OCI-LY1 (cell line): ENCODE data around the gene MARK3.

Experiments used
- H2AFZ ChIP-seq: fragments of 200-600 bp; sonication (generic), shearing (Covaris generic); 2 replicates; pipeline ENCODE4 v1.6.0; 2014; ENCODE audit warnings: antibody characterized with exemption, mild to moderate bottlenecking, low read length
- H3F3A ChIP-seq: fragments of 200-600 bp; sonication (generic), shearing (Covaris generic); 2 replicates; pipeline ENCODE4 v1.6.0; 2014; ENCODE audit warnings: mild to moderate bottlenecking, antibody characterized with exemption, low read length, moderate library complexity; ENCODE audit not compliant: insufficient read depth
- H3K27ac ChIP-seq: fragments of 200-600 bp; sonication (generic); 2 replicates; pipeline ENCODE4 v1.5.1; 2014; ENCODE audit warnings: low read length, mixed run types, mild to moderate bottlenecking, low read depth; ENCODE audit not compliant: poor library complexity, severe bottlenecking
- H3K27me3 ChIP-seq: fragments of 200-600 bp; sonication (generic); 2 replicates; pipeline ENCODE4 v1.6.0; 2014; ENCODE audit warnings: antibody characterized with exemption, mild to moderate bottlenecking, low read length, moderate library complexity; ENCODE audit not compliant: insufficient read depth
- H3K36me3 ChIP-seq: fragments of 200-600 bp; sonication (generic); 2 replicates; pipeline ENCODE4 v1.6.1; 2014; ENCODE audit warnings: mild to moderate bottlenecking, antibody characterized with exemption, low read length, moderate library complexity, mixed read lengths; ENCODE audit not compliant: insufficient read depth
- H3K4me1 ChIP-seq: fragments of 200-600 bp; sonication (generic); 2 replicates; pipeline ENCODE4 v1.5.1; 2014; ENCODE audit warnings: mild to moderate bottlenecking, low read length, moderate library complexity; ENCODE audit not compliant: insufficient read depth, severe bottlenecking
- H3K4me2 ChIP-seq: fragments of 200-600 bp; sonication (generic), shearing (Covaris generic); 2 replicates; pipeline ENCODE4 v1.6.1; 2014; ENCODE audit warnings: low read length
- H3K4me3 ChIP-seq: fragments of 200-600 bp; sonication (generic); 2 replicates; pipeline ENCODE4 v1.5.1; 2014; ENCODE audit warnings: low read length, low read depth, mild to moderate bottlenecking, mixed read lengths; ENCODE audit not compliant: poor library complexity, severe bottlenecking
- H3K79me2 ChIP-seq: fragments of 200-600 bp; shearing (Covaris generic); 2 replicates; pipeline ENCODE4 v1.6.1; 2016; ENCODE audit warnings: mixed run types, low read length, mixed read lengths; ENCODE audit not compliant: insufficient read depth
- H3K9ac ChIP-seq: fragments of 200-600 bp; sonication (generic), shearing (Covaris generic); 2 replicates; pipeline ENCODE4 v1.6.1; 2014; ENCODE audit warnings: mild to moderate bottlenecking, low read length, mixed read lengths
- H3K9me2 ChIP-seq: fragments of 200-600 bp; sonication (generic), shearing (Covaris generic); 2 replicates; pipeline ENCODE4 v1.6.1; 2014; ENCODE audit warnings: low read depth, mild to moderate bottlenecking, low read length, mixed read lengths
- H3K9me3 ChIP-seq: fragments of 200-600 bp; shearing (Covaris generic); 2 replicates; pipeline ENCODE4 v1.6.1; 2014; ENCODE audit warnings: low read length, mixed read lengths
- H4K20me1 ChIP-seq: fragments of 200-600 bp; sonication (generic), shearing (Covaris generic); 2 replicates; pipeline ENCODE4 v1.6.0; 2016; ENCODE audit warnings: mild to moderate bottlenecking, low read length; ENCODE audit not compliant: insufficient read depth
- EZH2 ChIP-seq: fragments of 200-600 bp; sonication (generic), shearing (Covaris generic); IDR thresholded peaks from 2 replicates; pipeline ENCODE4 v1.8.0; 2017; ENCODE audit warnings: borderline replicate concordance, mixed run types, mild to moderate bottlenecking, antibody characterized with exemption, low read length, moderate library complexity, mixed read lengths
- TF ChIP-seq, protein P1 (sequence below): fragments of 200-600 bp; sonication (generic), shearing (Covaris generic); IDR thresholded peaks from 2 replicates; pipeline ENCODE4 v1.5.1; 2017; ENCODE audit warnings: mild to moderate bottlenecking, antibody characterized with exemption, low read length, moderate library complexity, mixed read lengths

Gene MARK3

DNA sequence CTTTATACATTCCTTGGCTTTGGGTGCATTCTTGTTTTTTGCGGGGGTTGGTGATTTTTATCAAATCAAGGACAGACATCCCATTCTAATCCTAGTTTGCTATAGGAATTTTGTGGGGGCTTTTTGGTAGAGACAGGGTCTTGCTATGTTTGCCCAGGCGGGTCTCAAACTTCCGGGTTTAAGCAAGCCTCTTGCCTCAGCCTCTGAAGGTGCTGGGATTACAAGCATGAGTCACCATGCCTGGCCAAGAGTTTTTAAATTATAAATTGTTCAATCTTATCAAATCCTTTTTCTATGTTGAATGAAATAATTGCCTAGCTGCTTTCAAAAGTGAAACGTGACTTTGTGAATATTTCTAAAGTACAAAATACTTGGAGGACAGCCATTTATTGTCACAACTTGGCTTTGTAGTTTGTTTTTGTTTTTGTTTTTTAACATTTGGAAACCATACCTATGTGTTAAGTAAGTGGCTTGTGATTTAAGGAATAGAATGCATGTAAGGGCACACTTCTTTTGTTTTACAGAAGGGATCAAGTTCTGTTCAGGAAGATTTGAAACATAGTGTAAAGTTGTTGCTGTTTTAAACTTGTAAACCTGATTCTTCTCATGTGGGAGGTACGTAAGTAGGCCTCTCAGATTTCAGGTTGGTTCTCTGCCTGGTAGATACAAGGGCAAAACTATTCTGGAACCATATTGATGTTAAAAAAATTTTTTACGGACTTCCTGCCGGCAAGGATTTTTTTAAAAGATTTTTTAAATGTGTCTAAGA is 13.4 kb downstream of the MARK3 start:
- H3K4me2 ChIP-seq: 0 out of 2 replicates have a peak overlapping the region, but pooled peaks have one; percentile 11
- H3K9me2 ChIP-seq: no peaks in the 10 kb centered on the region
- no peaks in the 10 kb centered on the region for H3K27me3 ChIP-seq
- H3K9me3 ChIP-seq: no peaks in the 10 kb centered on the region
- H3K36me3 ChIP-seq: no peaks in the 10 kb centered on the region
- no peak overlapping the region for H3K9ac ChIP-seq
- no peak overlapping the region for H3K27ac ChIP-seq
- H2AFZ ChIP-seq: no peak overlapping the region
- no peaks in the 10 kb centered on the region for H3F3A ChIP-seq
- no peak overlapping the region for H3K4me3 ChIP-seq
- peaks cover 76% of the 10 kb centered on the region for H3K4me1 ChIP-seq
- H4K20me1 ChIP-seq: no peaks in the 10 kb centered on the region
- TF ChIP-seq, protein P1, sequence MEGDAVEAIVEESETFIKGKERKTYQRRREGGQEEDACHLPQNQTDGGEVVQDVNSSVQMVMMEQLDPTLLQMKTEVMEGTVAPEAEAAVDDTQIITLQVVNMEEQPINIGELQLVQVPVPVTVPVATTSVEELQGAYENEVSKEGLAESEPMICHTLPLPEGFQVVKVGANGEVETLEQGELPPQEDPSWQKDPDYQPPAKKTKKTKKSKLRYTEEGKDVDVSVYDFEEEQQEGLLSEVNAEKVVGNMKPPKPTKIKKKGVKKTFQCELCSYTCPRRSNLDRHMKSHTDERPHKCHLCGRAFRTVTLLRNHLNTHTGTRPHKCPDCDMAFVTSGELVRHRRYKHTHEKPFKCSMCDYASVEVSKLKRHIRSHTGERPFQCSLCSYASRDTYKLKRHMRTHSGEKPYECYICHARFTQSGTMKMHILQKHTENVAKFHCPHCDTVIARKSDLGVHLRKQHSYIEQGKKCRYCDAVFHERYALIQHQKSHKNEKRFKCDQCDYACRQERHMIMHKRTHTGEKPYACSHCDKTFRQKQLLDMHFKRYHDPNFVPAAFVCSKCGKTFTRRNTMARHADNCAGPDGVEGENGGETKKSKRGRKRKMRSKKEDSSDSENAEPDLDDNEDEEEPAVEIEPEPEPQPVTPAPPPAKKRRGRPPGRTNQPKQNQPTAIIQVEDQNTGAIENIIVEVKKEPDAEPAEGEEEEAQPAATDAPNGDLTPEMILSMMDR: no peak
- TF ChIP-seq EZH2: no peak
- H3K79me2 ChIP-seq: peaks cover 97% of the 10 kb centered on the region

DNA sequence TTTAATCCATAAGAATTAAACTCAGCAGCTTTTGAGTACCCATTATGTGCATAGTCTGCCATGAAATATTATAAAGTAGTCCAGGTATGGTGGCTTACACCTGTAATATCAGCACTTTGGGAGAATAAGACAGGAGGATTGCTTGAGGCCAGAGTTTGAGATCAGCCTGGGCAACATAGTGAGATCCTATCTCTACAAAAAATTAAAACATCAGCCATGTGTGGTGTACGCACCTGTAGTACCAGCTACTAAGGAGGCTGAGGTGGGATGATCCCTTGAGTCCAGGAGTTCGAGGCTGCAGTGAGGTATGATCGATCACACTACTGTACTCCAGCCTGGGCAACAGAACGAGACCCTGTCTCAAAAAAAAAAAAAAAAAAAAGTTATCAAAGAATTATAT is 15.3 kb downstream of the MARK3 start:
- Histone ChIP-seq H3K4me2 (no peak overlapping the region), H3K9me2 (no peaks in the 10 kb centered on the region), H3K9ac (no peak overlapping the region), H3K27me3 (no peaks in the 10 kb centered on the region), H3K4me3 (no peak overlapping the region), H3K27ac (no peak overlapping the region), H3K9me3 (no peaks in the 10 kb centered on the region), H3K4me1 (peaks cover 67% of the 10 kb centered on the region), H3K79me2 (peaks cover 93% of the 10 kb centered on the region), H3F3A (no peaks in the 10 kb centered on the region), H3K36me3 (peaks cover 8% of the 10 kb centered on the region), H2AFZ (no peak overlapping the region), H4K20me1 (no peaks in the 10 kb centered on the region)
- no peak for TF ChIP-seq EZH2
- TF ChIP-seq, protein P1: no peak

DNA sequence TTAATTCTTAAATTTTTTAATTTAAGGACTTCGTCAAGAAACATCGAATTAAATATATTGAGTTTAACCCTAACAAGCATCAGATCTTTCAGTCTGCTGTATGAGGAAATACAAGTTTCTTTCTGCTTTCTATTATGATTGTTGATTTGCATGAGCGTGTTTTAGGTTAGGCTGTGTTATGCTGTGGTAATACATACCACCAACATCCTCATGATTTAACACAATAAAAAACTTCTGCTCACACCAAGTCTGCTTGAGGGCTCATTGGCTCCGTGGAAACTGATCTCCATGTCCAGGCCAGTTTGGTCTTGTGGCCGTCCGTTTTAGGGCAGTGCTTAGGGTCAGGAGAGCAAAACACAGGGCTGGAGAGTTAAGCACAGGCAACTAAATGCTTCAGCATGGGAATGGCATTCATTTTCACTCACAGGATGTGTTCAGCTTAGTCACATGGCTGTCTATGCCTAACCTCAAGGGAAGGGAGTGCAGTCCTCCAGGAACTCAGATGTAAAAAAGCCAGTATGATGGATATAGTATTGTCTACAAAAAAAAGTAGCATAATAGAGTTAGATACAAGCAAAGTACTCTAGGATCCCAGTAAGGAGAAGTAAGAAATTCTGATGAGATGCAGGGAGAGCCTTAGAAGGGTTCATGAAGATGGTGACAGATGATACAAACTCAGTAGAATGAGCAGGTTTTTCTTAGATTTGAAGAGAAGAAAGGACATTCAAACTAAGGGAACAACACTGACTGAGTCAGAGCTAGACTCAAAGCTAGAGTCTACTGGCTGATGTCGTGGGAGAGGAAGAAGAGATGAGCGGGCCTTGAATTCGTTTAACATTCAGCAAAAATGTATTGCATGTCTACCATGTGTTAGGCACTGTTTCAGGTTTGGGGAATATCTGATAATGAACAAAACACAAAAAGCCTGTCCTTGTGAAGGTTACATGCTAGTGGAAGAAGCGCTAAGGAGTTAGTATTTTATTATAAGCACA is 16.3 kb downstream of the MARK3 start:
- Histone ChIP-seq H3K79me2 (peaks cover 83% of the 10 kb centered on the region), H3K9me2 (no peaks in the 10 kb centered on the region), H3F3A (no peaks in the 10 kb centered on the region), H3K4me1 (peaks cover 57% of the 10 kb centered on the region), H3K27me3 (no peaks in the 10 kb centered on the region), H3K36me3 (peaks cover 14% of the 10 kb centered on the region), H3K4me2 (peak overlapping the region; percentile 42; the same call in 1 of the 2 replicates), H3K9ac (no peak overlapping the region; the same call in 1 of the 2 replicates), H3K9me3 (no peaks in the 10 kb centered on the region), H2AFZ (no peak overlapping the region), H3K4me3 (no peak overlapping the region), H4K20me1 (no peaks in the 10 kb centered on the region), H3K27ac (peak overlapping the region; percentile 66)
- no peak for TF ChIP-seq EZH2
